SK-N-SH treated with all-trans-retinoic acid at 6 μM for 48 hours (cell line): ENCODE data around the gene AKAP13.
"Not testable (repeated sequence)": the region's sequence is repeated elsewhere in the genome, so short reads cannot be mapped to it uniquely, and the experiment has no call there.

ENCODE experiments used
- ATAC-seq: fragments of 200-7000 bp; cut with Tn5 transposase; 3 replicates; pipeline ENCODE4 v1.9.1; 2020; ENCODE audit warnings: mild to moderate bottlenecking, moderate library complexity
- ARNTL ChIP-seq: fragments of 450-650 bp; formaldehyde crosslinking; IDR thresholded peaks from 2 replicates; pipeline ENCODE4 v1.5.0; 2020; ENCODE audit warnings: low read depth, mild to moderate bottlenecking, moderate library complexity, borderline replicate concordance
- BACH2 ChIP-seq: fragments of 250-450 bp; sonication (Bioruptor Pico); IDR thresholded peaks from 2 replicates; pipeline ENCODE4 v1.9.0; 2021; ENCODE audit warnings: mild to moderate bottlenecking, borderline replicate concordance
- CSDC2 ChIP-seq: fragments of 250-450 bp; sonication (Bioruptor Pico); IDR thresholded peaks from 2 replicates; pipeline ENCODE4 v1.5.0; 2020; ENCODE audit warnings: mild to moderate bottlenecking, moderate library complexity
- ESRRG ChIP-seq: fragments of 250-450 bp; sonication (Bioruptor Pico); IDR thresholded peaks from 2 replicates; pipeline ENCODE4 v1.6.1; 2021; ENCODE audit warnings: mild to moderate bottlenecking
- GLIS3 ChIP-seq: fragments of 250-450 bp; sonication (Bioruptor Pico); IDR thresholded peaks from 2 replicates; pipeline ENCODE4 v1.5.0; 2020; ENCODE audit warnings: mild to moderate bottlenecking, moderate library complexity
- ISL1 ChIP-seq: fragments of 250-450 bp; sonication (Bioruptor Pico); IDR thresholded peaks from 2 replicates; pipeline ENCODE4 v2.1.2; 2022; ENCODE audit warnings: mild to moderate bottlenecking, moderate library complexity
- OSR1 ChIP-seq: fragments of 250-450 bp; sonication (Bioruptor Pico); IDR thresholded peaks from 2 replicates; pipeline ENCODE4 v1.8.0; 2022; ENCODE audit warnings: moderate library complexity, mild to moderate bottlenecking, inconsistent platforms
- PPARA ChIP-seq: fragments of 250-450 bp; sonication (Bioruptor Pico); IDR thresholded peaks from 2 replicates; pipeline ENCODE4 v1.5.0; 2020; ENCODE audit warnings: mild to moderate bottlenecking, borderline replicate concordance
- RARB ChIP-seq: fragments of 250-450 bp; sonication (Bioruptor Pico); IDR thresholded peaks from 2 replicates; pipeline ENCODE4 v1.8.0; 2021; ENCODE audit warnings: mild to moderate bottlenecking, moderate library complexity
- SNAI2 ChIP-seq: fragments of 250-450 bp; sonication (Bioruptor Pico); IDR thresholded peaks from 2 replicates; pipeline ENCODE4 v1.5.0; 2020; ENCODE audit warnings: mild to moderate bottlenecking, moderate library complexity
- TOX ChIP-seq: fragments of 250-450 bp; sonication (Bioruptor Pico); IDR thresholded peaks from 2 replicates; pipeline ENCODE4 v1.8.0; 2021; ENCODE audit warnings: mild to moderate bottlenecking, moderate library complexity, borderline replicate concordance
- ZC3H10 ChIP-seq: fragments of 250-450 bp; sonication (Bioruptor Pico); IDR thresholded peaks from 2 replicates; pipeline ENCODE4 v1.5.1; 2021; ENCODE audit warnings: mild to moderate bottlenecking, moderate library complexity
- ZFP3 ChIP-seq: fragments of 250-450 bp; sonication (Bioruptor Pico); IDR thresholded peaks from 2 replicates; pipeline ENCODE4 v1.5.0; 2020; ENCODE audit warnings: mild to moderate bottlenecking, moderate library complexity
- ZFP30 ChIP-seq: fragments of 450-650 bp; formaldehyde crosslinking; IDR thresholded peaks from 2 replicates; pipeline ENCODE4 v1.5.0; 2022; ENCODE audit warnings: mild to moderate bottlenecking, moderate library complexity
- ZNF565 ChIP-seq: fragments of 450-650 bp; formaldehyde crosslinking; conservative IDR thresholded peaks from 2 replicates; pipeline ENCODE4 v1.5.0; 2020; ENCODE audit warnings: low read depth, mild to moderate bottlenecking, moderate library complexity
- TF ChIP-seq, protein P1 (sequence below): fragments of 250-450 bp; sonication (Bioruptor Pico); IDR thresholded peaks from 2 replicates; pipeline ENCODE4 v1.8.0; 2021; ENCODE audit warnings: low read depth, mild to moderate bottlenecking, moderate library complexity, borderline replicate concordance
- TF ChIP-seq, protein P2 (sequence below): fragments of 250-450 bp; sonication (Bioruptor Pico); IDR thresholded peaks from 2 replicates; pipeline ENCODE4 v1.5.1; 2020; ENCODE audit warnings: low read depth, mild to moderate bottlenecking, moderate library complexity
- TF ChIP-seq, protein P3 (sequence below): fragments of 250-450 bp; sonication (Bioruptor Pico); IDR thresholded peaks from 2 replicates; pipeline ENCODE4 v1.5.0; 2020; ENCODE audit warnings: mild to moderate bottlenecking, moderate library complexity
- TF ChIP-seq, protein P4 (sequence below): fragments of 250-450 bp; sonication (Bioruptor Pico); IDR thresholded peaks from 2 replicates; pipeline ENCODE4 v1.8.0; 2020; ENCODE audit warnings: mild to moderate bottlenecking, moderate library complexity, borderline replicate concordance
- TF ChIP-seq, protein P5 (sequence below): fragments of 250-450 bp; sonication (Bioruptor Pico); IDR thresholded peaks from 2 replicates; pipeline ENCODE4 v1.5.1; 2021; ENCODE audit warnings: mild to moderate bottlenecking, moderate library complexity

AKAP13 gene

DNA sequence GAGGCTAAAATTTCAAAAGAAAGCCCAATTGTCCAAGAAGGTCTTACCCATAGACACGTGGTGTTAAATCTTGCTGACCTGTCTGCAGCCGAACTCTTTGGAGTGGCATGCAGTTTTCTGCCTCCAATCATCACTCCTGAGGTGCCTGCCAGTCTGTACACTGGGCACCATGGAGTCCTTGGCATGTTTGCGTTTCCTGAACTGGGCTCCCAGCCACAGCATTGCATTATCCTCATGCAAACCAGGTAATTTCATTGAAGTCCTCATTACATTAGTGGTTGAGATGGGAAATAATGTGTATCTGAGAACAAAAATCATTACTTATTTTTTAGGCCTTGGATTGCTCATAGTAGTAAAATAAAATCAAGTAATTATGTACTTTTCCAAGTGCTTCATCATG lies 152.3 kb downstream of the AKAP13 start:
- peak; percentile 40; the same call in 1 of the 3 replicates for ATAC-seq
- TF ChIP-seq, protein P1, sequence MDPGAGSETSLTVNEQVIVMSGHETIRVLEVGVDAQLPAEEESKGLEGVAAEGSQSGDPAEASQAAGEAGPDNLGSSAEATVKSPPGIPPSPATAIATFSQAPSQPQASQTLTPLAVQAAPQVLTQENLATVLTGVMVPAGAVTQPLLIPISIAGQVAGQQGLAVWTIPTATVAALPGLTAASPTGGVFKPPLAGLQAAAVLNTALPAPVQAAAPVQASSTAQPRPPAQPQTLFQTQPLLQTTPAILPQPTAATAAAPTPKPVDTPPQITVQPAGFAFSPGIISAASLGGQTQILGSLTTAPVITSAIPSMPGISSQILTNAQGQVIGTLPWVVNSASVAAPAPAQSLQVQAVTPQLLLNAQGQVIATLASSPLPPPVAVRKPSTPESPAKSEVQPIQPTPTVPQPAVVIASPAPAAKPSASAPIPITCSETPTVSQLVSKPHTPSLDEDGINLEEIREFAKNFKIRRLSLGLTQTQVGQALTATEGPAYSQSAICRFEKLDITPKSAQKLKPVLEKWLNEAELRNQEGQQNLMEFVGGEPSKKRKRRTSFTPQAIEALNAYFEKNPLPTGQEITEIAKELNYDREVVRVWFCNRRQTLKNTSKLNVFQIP = no peak
- TF ChIP-seq OSR1 (no peak), ISL1 (CRISPR knock-in tag) (peak; percentile 61)

DNA sequence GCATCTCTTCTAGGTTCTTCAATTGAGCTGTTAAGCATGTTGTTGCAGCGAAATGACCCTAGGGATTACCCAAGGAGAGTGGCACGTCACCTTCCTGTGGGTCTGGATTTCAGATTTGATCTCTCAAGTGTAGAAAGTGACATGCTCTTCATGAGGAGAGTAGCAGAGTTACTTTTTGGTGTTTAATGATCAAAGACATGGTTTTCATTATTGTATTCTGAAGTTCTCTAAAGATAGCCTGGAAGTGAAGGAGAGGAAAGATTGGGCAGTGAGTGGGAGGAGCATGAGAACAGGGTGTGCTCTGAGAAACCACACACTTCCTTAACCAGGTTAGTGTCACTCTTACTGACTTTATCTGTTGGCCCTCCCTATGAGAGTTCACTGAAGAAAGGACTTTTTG lies 153.6 kb downstream of the AKAP13 start:
- TF ChIP-seq TOX (CRISPR knock-in tag) (no peak), ARNTL (CRISPR knock-in tag) (no peak), RARB (CRISPR knock-in tag) (no peak), ZC3H10 (CRISPR knock-in tag) (no peak), SNAI2 (no peak), CSDC2 (CRISPR knock-in tag) (no peak), ZFP30 (CRISPR knock-in tag) (no peak), ZFP3 (CRISPR knock-in tag) (no peak), PPARA (CRISPR knock-in tag) (no peak), ISL1 (CRISPR knock-in tag) (no peak), ESRRG (no peak), ZNF565 (CRISPR knock-in tag) (no peak), GLIS3 (CRISPR knock-in tag) (no peak), BACH2 (CRISPR knock-in tag) (no peak)
- TF ChIP-seq, protein P2, sequence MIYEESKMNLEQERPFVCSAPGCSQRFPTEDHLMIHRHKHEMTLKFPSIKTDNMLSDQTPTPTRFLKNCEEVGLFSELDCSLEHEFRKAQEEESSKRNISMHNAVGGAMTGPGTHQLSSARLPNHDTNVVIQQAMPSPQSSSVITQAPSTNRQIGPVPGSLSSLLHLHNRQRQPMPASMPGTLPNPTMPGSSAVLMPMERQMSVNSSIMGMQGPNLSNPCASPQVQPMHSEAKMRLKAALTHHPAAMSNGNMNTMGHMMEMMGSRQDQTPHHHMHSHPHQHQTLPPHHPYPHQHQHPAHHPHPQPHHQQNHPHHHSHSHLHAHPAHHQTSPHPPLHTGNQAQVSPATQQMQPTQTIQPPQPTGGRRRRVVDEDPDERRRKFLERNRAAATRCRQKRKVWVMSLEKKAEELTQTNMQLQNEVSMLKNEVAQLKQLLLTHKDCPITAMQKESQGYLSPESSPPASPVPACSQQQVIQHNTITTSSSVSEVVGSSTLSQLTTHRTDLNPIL (CRISPR knock-in tag) = no peak
- TF ChIP-seq, protein P3, sequence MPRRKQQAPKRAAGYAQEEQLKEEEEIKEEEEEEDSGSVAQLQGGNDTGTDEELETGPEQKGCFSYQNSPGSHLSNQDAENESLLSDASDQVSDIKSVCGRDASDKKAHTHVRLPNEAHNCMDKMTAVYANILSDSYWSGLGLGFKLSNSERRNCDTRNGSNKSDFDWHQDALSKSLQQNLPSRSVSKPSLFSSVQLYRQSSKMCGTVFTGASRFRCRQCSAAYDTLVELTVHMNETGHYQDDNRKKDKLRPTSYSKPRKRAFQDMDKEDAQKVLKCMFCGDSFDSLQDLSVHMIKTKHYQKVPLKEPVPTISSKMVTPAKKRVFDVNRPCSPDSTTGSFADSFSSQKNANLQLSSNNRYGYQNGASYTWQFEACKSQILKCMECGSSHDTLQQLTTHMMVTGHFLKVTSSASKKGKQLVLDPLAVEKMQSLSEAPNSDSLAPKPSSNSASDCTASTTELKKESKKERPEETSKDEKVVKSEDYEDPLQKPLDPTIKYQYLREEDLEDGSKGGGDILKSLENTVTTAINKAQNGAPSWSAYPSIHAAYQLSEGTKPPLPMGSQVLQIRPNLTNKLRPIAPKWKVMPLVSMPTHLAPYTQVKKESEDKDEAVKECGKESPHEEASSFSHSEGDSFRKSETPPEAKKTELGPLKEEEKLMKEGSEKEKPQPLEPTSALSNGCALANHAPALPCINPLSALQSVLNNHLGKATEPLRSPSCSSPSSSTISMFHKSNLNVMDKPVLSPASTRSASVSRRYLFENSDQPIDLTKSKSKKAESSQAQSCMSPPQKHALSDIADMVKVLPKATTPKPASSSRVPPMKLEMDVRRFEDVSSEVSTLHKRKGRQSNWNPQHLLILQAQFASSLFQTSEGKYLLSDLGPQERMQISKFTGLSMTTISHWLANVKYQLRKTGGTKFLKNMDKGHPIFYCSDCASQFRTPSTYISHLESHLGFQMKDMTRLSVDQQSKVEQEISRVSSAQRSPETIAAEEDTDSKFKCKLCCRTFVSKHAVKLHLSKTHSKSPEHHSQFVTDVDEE (CRISPR knock-in tag) = no peak
- TF ChIP-seq, protein P4, sequence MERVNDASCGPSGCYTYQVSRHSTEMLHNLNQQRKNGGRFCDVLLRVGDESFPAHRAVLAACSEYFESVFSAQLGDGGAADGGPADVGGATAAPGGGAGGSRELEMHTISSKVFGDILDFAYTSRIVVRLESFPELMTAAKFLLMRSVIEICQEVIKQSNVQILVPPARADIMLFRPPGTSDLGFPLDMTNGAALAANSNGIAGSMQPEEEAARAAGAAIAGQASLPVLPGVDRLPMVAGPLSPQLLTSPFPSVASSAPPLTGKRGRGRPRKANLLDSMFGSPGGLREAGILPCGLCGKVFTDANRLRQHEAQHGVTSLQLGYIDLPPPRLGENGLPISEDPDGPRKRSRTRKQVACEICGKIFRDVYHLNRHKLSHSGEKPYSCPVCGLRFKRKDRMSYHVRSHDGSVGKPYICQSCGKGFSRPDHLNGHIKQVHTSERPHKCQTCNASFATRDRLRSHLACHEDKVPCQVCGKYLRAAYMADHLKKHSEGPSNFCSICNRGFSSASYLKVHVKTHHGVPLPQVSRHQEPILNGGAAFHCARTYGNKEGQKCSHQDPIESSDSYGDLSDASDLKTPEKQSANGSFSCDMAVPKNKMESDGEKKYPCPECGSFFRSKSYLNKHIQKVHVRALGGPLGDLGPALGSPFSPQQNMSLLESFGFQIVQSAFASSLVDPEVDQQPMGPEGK = no peak
- TF ChIP-seq, protein P1 = no peak
- TF ChIP-seq, protein P5, sequence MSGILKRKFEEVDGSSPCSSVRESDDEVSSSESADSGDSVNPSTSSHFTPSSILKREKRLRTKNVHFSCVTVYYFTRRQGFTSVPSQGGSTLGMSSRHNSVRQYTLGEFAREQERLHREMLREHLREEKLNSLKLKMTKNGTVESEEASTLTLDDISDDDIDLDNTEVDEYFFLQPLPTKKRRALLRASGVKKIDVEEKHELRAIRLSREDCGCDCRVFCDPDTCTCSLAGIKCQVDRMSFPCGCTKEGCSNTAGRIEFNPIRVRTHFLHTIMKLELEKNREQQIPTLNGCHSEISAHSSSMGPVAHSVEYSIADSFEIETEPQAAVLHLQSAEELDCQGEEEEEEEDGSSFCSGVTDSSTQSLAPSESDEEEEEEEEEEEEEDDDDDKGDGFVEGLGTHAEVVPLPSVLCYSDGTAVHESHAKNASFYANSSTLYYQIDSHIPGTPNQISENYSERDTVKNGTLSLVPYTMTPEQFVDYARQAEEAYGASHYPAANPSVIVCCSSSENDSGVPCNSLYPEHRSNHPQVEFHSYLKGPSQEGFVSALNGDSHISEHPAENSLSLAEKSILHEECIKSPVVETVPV (CRISPR knock-in tag) = no peak
- ATAC-seq = no peak

DNA sequence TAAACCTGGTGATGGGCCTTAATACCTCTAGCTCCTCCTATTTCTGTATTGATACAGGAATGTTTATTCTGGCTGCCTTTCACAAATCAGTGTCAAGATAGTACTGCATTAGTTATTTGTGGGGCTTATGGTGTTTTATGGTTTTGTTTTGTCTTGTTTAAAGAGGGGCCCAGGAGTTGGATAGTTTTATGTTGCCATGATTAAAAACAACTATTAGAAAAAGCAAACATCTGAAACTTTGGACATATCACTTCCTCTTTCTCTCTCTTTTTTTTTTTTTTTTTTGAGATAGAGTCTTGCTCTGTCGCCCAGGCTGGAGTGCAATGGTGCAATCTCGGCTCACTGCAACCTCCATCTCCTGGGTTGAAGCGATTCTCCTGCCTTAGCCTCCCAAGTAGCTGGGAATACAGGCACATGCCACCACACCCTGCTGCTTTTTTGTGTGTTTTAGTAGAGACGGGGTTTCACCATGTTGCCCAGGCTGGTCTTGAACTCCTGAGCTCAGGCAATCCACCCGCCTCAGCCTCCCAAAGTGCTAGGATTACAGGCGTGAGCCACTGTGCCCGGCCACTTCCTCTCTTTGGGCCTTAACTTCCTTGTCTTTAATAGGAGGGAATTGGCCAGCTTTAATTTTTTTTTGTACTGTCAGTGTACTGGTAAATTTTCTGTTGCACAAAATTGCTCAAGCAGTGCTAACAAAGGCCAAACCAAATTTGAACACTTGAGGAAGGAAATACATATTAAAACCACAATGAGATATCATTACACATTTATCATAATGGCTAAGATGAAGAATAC lies 155.3 kb downstream of the AKAP13 start:
- not testable (repeated sequence) for ATAC-seq
